Heart left ventricle (tissue), 16 donors: ENCODE data around the gene TAS1R2. TPM values are rescaled to one million over a fixed set of nuclear protein-coding genes. Genes with fewer than 3 reads are reported as not detected.

Experiments used
- ATAC-seq, 4 donors: fragments of 200-7000 bp; cut with Tn5 transposase; one replicate each; pipeline ENCODE4 v1.9.1; 2020 to 2022; ENCODE audit warnings: moderate library complexity in 4 of 4, mild to moderate bottlenecking in 3 of 4, moderate number of reproducible peaks in 1 of 4
- DNase-seq, 5 donors: peaks; one replicate each; pipeline ENCODE4 v3.0.0-alpha.2; 2020
- H3K27ac ChIP-seq, 12 donors: fragments of 200-600 bp; sonication (generic) in 4 of 12; one replicate each; pipeline versions ENCODE4 v1.5.0 to v1.8.0; 2016 to 2022; ENCODE audit warnings: mild to moderate bottlenecking in 2 of 12
- H3K27me3 ChIP-seq, 9 donors: fragments of 200-600 bp; sonication (generic) in 2 of 9; one replicate each; pipeline versions ENCODE4 v1.5.1 to v1.8.0; 2016 to 2022; ENCODE audit warnings: mild to moderate bottlenecking in 3 of 9
- H3K36me3 ChIP-seq, 9 donors: fragments of 200-600 bp; sonication (generic) in 2 of 9; one replicate each; pipeline versions ENCODE4 v1.5.0 to v1.8.0; 2018 to 2022; ENCODE audit warnings: mild to moderate bottlenecking in 2 of 9
- H3K4me1 ChIP-seq, 12 donors: fragments of 200-600 bp; sonication (generic) in 4 of 12; one replicate each; pipeline versions ENCODE4 v1.5.0 to v1.8.0; 2016 to 2022; ENCODE audit warnings: mild to moderate bottlenecking in 3 of 12
- H3K4me3 ChIP-seq, 12 donors: fragments of 200-600 bp; sonication (generic) in 4 of 12; one replicate each; pipeline versions ENCODE4 v1.5.0 to v1.8.0; 2017 to 2022; ENCODE audit warnings: mild to moderate bottlenecking in 9 of 12, moderate library complexity in 4 of 12
- H3K9me3 ChIP-seq, 12 donors: fragments of 200-600 bp; sonication (generic) in 4 of 12; one replicate each; pipeline versions ENCODE4 v1.5.0 to v1.8.0; 2016 to 2022; ENCODE audit warnings: mild to moderate bottlenecking in 1 of 12
- POLR2A ChIP-seq, 2 donors: fragments of 450-650 bp; IDR thresholded peaks; one replicate each; pipeline ENCODE4 v1.6.1; 2017; ENCODE audit warnings: antibody characterized with exemption in 2 of 2, mild to moderate bottlenecking in 2 of 2, moderate library complexity in 2 of 2
- WGBS, 4 donors: extraction: QIAGEN DNeasy Blood & Tissue Kit in 2 of 4; methylation state at CpG; one replicate each; pipeline versions ENCODE4 v1.1.5 to v1.1.7; 2013 to 2018; 5-methylcytosine and 5-hydroxymethylcytosine counted together
- intact Hi-C, 10 donors: fragments of 100-400 bp; cut with DNase I; formaldehyde crosslinking; loops; one replicate each; pipeline versions ENCODE4 v1.11.1 to v1.14.2; 2022
- polyA plus RNA-seq, 2 donors: library from polyadenylated mRNA; stranded (reverse); fragments of 200-250 nt; gene quantifications; one replicate each; pipeline ENCODE4 v1.2.3, GENCODE V29; 2013
- total RNA-seq, 9 donors: library from RNA; depleted of rRNA in 2 of 9; stranded (reverse); fragments of >200 nt in 2 of 9; fragmentation: NEBNext Ultra II Directional in 3 of 9; extraction: Animal tissue kit (Norgen Biotek cat#: 25700) in 3 of 9; gene quantifications; one replicate each; pipeline versions ENCODE4 v1.1.0 to v1.2.4, GENCODE V29; 2016 to 2023
- TF ChIP-seq, protein P1 (sequence below), 12 donors: fragments of 200-600 bp; sonication (generic) in 4 of 12; IDR thresholded peaks; one replicate each; pipeline versions ENCODE4 v1.5.0 to v1.8.0; 2018 to 2022; ENCODE audit warnings: antibody characterized with exemption in 12 of 12, mild to moderate bottlenecking in 5 of 12
- donor health status: ischemic (EF 13 %, LVEDD 7.1; RV severe dilation, severe dysfunction).
- donor health status: healthy with polysubstance abuse.
- donor health status: DM: no; HTN: yes; CAD: no.
- donor health status: DM: no; HTN: no; CAD: no.
- donor health status: ischemic (EF 25% LVEDD 6.9; RV normal size, moderate dysfunction).
- donor health status: ischemic (EF 25% LVEDD 5.7; RV mildly dilated, moderate dysfunction).
- donor health status: healthy.
- donor health status: DM: yes; HTN: yes; CAD: no.
- donor health status: ischemic (EF 35%, LVEDD 5.7; RV mildly dilated, moderate dysfunction).
- donor health status: nonischemic (EF 11% LVEDD 7.7; RV severe dilation, severe dysfunction).
- donor health status: DM: yes; HTN: yes; CAD: no.
- donor health status: PGD.
- donor health status: ischemic (EF 29% LVEDD 5.4; RV normal size, mild dysfunction).
- donor health status: nonischemic (EF 23%, LVEDD 6.1; RV moderate dilation, normal function).

The TAS1R2 gene
- total and polyA plus RNA-seq, 11 donors: not detected

- Histone ChIP-seq H3K9me3 (no peaks in the 10 kb centered on the region), H3K4me3 (peak overlapping the region in 10 of 12 donors; percentile 60 to 97 (median 85)), H3K4me1 (peaks cover 0 to 24% (median 13%) of the 10 kb centered on the region in 12 donors), H3K27ac (peak overlapping the region in 3 of 12 donors; percentile 89 to 95 (median 92)), H3K27me3 (no peaks in the 10 kb centered on the region), H3K36me3 (peaks cover 0 to 8% (median 0%) of the 10 kb centered on the region in 9 donors)
- no peak for TF ChIP-seq POLR2A (IDR thresholded peaks at IDR 0.05)
- TF ChIP-seq, protein P1, sequence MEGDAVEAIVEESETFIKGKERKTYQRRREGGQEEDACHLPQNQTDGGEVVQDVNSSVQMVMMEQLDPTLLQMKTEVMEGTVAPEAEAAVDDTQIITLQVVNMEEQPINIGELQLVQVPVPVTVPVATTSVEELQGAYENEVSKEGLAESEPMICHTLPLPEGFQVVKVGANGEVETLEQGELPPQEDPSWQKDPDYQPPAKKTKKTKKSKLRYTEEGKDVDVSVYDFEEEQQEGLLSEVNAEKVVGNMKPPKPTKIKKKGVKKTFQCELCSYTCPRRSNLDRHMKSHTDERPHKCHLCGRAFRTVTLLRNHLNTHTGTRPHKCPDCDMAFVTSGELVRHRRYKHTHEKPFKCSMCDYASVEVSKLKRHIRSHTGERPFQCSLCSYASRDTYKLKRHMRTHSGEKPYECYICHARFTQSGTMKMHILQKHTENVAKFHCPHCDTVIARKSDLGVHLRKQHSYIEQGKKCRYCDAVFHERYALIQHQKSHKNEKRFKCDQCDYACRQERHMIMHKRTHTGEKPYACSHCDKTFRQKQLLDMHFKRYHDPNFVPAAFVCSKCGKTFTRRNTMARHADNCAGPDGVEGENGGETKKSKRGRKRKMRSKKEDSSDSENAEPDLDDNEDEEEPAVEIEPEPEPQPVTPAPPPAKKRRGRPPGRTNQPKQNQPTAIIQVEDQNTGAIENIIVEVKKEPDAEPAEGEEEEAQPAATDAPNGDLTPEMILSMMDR (IDR thresholded peaks at IDR 0.05): no peak
- intact Hi-C loops: loop anchor here in 5 of 10 donors (10.0 kb wide), 5 partner anchors 53 to 413 kb away; partner anchors contain the start of genes AKR7A2 (in 1 of the 5), IFFO2 (in 1 of the 5) and SLC66A1 (in 1 of the 5)
- ATAC-seq (no peak), DNase-seq (no peak)
- WGBS, 4 donors: 48 to 60% (median 53%) methylated on average over 9 of the region's 9 CpGs
Measured at GRCh38 chr1:18901147-18901951, 41.9 kb upstream of the TAS1R2 start.

- Histone ChIP-seq H3K9me3 (no peaks in the 10 kb centered on the region), H3K27me3 (no peaks in the 10 kb centered on the region), H3K4me1 (peaks cover 0 to 22% (median 13%) of the 10 kb centered on the region in 12 donors), H3K4me3 (no peak overlapping the region), H3K36me3 (peaks cover 0 to 8% (median 0%) of the 10 kb centered on the region in 9 donors), H3K27ac (no peak overlapping the region)
- WGBS, 4 donors: 81 to 88% (median 83%) methylated on average over 10 of the region's 10 CpGs
- no peak for TF ChIP-seq POLR2A (IDR thresholded peaks at IDR 0.05)
- TF ChIP-seq, protein P1 (IDR thresholded peaks at IDR 0.05): no peak
- ATAC-seq: no peak
- no peak for DNase-seq
- intact Hi-C loops: loop anchor here in 5 of 10 donors (10.0 kb wide), 5 partner anchors 54 to 414 kb away; partner anchors contain the start of genes AKR7A2 (in 1 of the 5), IFFO2 (in 1 of the 5) and SLC66A1 (in 1 of the 5)
Measured at GRCh38 chr1:18900303-18900841, 40.9 kb upstream of the TAS1R2 start.

- no peak overlapping the region for H3K27ac ChIP-seq
- no peaks in the 10 kb centered on the region for H3K9me3 ChIP-seq
- TF ChIP-seq, protein P1 (IDR thresholded peaks at IDR 0.05): no peak
- TF ChIP-seq POLR2A (IDR thresholded peaks at IDR 0.05): no peak
- no peak overlapping the region for H3K4me3 ChIP-seq
- no peaks in the 10 kb centered on the region for H3K27me3 ChIP-seq
- no peak for ATAC-seq
- H3K36me3 ChIP-seq: peaks cover 0 to 8% (median 0%) of the 10 kb centered on the region in 9 donors
- peaks cover 0 to 28% (median 13%) of the 10 kb centered on the region in 12 donors for H3K4me1 ChIP-seq
- DNase-seq: no peak
- 79 to 87% (median 84%) methylated on average over 4 of the region's 4 CpGs for WGBS, 4 donors
- intact Hi-C loops: loop anchor here in 5 of 10 donors (10.0 kb wide), 5 partner anchors 55 to 415 kb away; partner anchors contain the start of genes AKR7A2 (in 1 of the 5), IFFO2 (in 1 of the 5) and SLC66A1 (in 1 of the 5)
Measured at GRCh38 chr1:18899363-18900049, 40.0 kb upstream of the TAS1R2 start.
